Activated CD8-positive, alpha-beta memory T cell treated with anti-CD3 and anti-CD28 coated beads for 48 hours (primary cell): ENCODE data around the gene DNASE1L2.

Experiments used
- DNase-seq, 3 experiments: peaks; one replicate each; pipeline ENCODE4 v3.0.0-alpha.2; 2020; ENCODE audit warnings: low read depth in 2 of 3, low spot score in 2 of 3

The DNASE1L2 gene

DNA sequence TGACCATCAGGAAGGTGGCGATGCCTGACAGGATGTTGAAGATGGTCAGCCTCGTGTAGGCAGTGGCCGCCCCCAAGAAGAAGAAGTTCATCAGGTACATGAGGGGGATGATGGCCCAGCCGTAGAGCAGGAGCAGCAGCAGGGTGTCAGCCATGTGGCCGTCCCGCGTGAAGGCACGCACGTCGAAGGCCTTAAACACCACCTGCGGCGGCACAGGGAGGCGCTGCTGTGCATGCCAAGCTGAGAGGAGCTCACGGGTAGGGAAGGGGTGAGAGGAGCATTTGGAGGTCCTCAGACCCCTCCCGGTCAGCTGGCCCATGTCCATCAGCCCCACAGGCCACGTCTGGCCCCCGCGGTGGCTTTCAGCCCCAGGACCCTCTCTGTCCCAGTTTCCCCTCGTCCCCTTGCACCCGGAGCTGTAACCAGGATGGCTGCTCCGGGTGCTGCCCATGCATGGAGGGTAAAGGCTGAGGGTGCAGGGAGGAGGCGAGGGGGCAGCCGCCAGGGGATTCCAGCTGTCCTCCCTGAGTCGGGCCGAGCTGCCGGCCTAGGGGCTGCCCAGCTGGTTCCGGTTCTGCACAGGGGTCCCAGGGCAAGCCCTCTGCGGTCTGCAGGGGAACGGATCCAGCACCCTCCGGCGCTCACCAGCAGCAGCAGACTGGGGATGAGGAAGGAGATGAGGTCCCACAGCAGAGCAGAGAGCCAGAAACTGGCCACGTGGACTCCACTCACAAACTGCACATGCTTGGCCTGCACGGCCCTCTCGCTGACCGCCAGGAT, 48.7 kb downstream of the DNASE1L2 start:
- DNase-seq = no peak

DNA sequence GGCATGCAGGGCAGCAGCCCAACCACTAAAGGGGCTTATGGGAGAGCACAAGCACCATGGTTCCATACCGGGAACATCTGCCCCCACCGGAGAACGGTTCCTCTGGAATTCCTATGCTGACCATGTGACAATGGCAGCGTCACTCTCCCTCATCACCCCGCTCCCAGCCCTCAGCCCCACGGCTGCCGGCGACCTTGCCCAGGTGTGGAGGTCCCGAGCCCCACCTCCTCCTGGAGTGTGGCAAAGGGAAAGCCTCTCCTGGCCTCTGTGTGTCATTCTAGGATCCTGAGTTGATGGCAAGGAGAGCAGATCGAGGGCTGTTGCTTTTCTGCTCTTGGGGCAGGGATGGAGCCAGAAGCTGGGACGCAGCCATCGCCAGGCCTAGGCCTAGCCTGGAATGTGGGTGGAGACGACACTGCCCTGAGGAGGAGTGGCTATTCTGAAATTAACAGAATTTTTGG, 49.5 kb downstream of the DNASE1L2 start:
- no peak for DNase-seq

DNA sequence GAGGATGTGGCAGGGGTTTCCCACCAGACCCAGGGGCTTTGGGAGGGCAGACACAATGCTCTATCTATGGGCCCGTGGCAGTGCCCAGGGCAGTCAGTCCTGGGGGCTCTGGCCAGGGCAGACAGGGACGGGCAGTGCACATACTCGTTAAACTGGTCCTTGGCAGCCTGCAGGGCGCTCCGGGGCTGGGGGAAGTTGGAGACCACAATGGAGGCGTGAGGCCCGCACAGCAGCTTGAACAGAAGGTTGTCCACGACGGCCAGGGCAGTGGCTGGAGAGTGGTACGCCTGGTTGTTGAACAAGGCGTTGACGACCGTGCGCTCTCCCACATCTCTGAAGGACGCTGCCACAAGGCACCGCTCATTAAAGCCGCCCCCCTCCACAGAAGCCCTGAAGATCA, 50.3 kb downstream of the DNASE1L2 start:
- no peak for DNase-seq

DNA sequence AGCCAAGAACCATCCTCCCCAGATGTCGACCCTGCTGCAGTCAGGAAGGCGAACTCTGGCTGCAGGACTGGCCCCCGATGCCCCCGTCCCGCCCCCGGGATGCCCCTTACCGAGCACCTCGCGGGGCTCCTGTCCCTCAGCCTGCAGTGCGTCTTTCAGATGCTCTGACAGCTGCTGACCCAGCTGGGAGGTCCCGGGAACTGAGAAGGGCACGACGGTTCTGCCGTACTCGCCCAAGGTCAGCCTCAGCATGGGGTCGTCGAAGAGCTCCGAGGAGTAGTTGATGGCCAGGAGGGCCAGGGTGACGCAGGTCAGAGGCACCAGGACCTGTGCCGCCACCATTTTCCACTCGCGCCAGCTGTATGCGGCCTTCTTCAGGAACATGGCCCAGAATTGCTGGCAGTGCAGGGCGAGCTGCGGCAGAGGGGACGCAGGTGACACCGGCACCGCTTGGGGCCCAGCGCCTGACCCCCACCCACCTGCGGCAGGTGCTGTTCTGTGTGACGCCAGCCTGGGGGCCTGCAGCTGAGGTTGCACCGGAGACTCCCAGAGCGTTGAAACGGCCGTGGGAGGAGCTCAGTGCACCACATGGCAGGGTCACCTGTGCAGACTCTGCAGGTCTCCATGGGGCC, 51.8 kb downstream of the DNASE1L2 start:
- no peak for DNase-seq
